Trophoblast cell (in vitro differentiated cells and primary cell): ENCODE results near the gene GALNT1.

ENCODE experiments used
- DNase-seq, 2 donors: peaks; one replicate each; pipeline ENCODE4 v3.0.0-alpha.2; 2016
- H2AFZ ChIP-seq: 2 replicates; pipeline ENCODE4 v1.6.1; 2013; ENCODE audit warnings: low read length, moderate library complexity, mild to moderate bottlenecking; ENCODE audit not compliant: insufficient read depth, poor library complexity
- H2AK5ac ChIP-seq: 2 replicates; pipeline ENCODE4 v1.6.1; 2013; ENCODE audit warnings: mild to moderate bottlenecking, low read length
- H2BK120ac ChIP-seq: 2 replicates; pipeline ENCODE4 v1.6.1; 2013; ENCODE audit warnings: low read length, mild to moderate bottlenecking, moderate library complexity; ENCODE audit not compliant: insufficient read depth, poor library complexity
- H2BK12ac ChIP-seq: 2 replicates; pipeline ENCODE4 v1.6.1; 2013; ENCODE audit warnings: mild to moderate bottlenecking, low read length, moderate library complexity
- H2BK5ac ChIP-seq: 2 replicates; pipeline ENCODE4 v1.6.1; 2013; ENCODE audit warnings: low read length, low read depth, moderate library complexity, mild to moderate bottlenecking; ENCODE audit not compliant: poor library complexity
- H3K14ac ChIP-seq: 2 replicates; pipeline ENCODE4 v1.6.1; 2013; ENCODE audit warnings: mild to moderate bottlenecking, low read length
- H3K18ac ChIP-seq: 2 replicates; pipeline ENCODE4 v1.6.1; 2013; ENCODE audit warnings: mild to moderate bottlenecking, low read length
- H3K23ac ChIP-seq: 2 replicates; pipeline ENCODE4 v1.6.1; 2013; ENCODE audit warnings: low read length
- H3K27ac ChIP-seq: 2 replicates; pipeline ENCODE4 v1.5.1; 2013; ENCODE audit warnings: low read depth, mild to moderate bottlenecking, inconsistent platforms, low read length, moderate library complexity
- H3K27me3 ChIP-seq: 2 replicates; pipeline ENCODE4 v1.6.1; 2013; ENCODE audit warnings: inconsistent platforms, mild to moderate bottlenecking, low read length, moderate library complexity; ENCODE audit not compliant: insufficient read depth
- H3K36me3 ChIP-seq, 2 experiments: 1 replicate in 1 of 2; 2 replicates in 1 of 2; pipeline ENCODE4 v1.6.1; 2013; ENCODE audit warnings: low read length in 2 of 2, mild to moderate bottlenecking in 2 of 2, moderate library complexity in 1 of 2; ENCODE audit not compliant: insufficient read depth in 2 of 2, control insufficient read depth in 1 of 2
- H3K4ac ChIP-seq: 2 replicates; pipeline ENCODE4 v1.6.1; 2013; ENCODE audit warnings: low read depth, mild to moderate bottlenecking, low read length, moderate library complexity
- H3K4me1 ChIP-seq, 2 experiments: 1 replicate in 1 of 2; 2 replicates in 1 of 2; pipeline ENCODE4 v1.6.1; 2013; ENCODE audit warnings: low read length in 2 of 2, mild to moderate bottlenecking in 2 of 2, moderate library complexity in 1 of 2; ENCODE audit not compliant: insufficient read depth in 2 of 2, control insufficient read depth in 1 of 2
- H3K4me2 ChIP-seq: 2 replicates; pipeline ENCODE4 v1.6.1; 2013; ENCODE audit warnings: inconsistent platforms, mild to moderate bottlenecking, low read length, moderate library complexity
- H3K4me3 ChIP-seq: 2 replicates; pipeline ENCODE4 v1.5.1; 2013; ENCODE audit warnings: mild to moderate bottlenecking, low read depth, low read length, inconsistent platforms
- H3K79me1 ChIP-seq: one replicate; pipeline ENCODE4 v1.6.1; 2013; ENCODE audit warnings: low read length
- H3K79me2 ChIP-seq: 2 replicates; pipeline ENCODE4 v1.6.1; 2013; ENCODE audit warnings: low read length, mild to moderate bottlenecking; ENCODE audit not compliant: control insufficient read depth, insufficient read depth, poor library complexity
- H3K9ac ChIP-seq: 2 replicates; pipeline ENCODE4 v1.6.1; 2013; ENCODE audit warnings: mild to moderate bottlenecking, low read length
- H3K9me3 ChIP-seq: 2 replicates; pipeline ENCODE4 v1.6.1; 2013; ENCODE audit warnings: low read depth, mild to moderate bottlenecking, control low read depth, inconsistent platforms, low read length; ENCODE audit not compliant: insufficient read depth
- H4K12ac ChIP-seq: 2 replicates; pipeline ENCODE4 v1.6.1; 2013; ENCODE audit warnings: low read depth, mild to moderate bottlenecking, low read length, moderate library complexity
- H4K8ac ChIP-seq: 2 replicates; pipeline ENCODE4 v1.6.1; 2013; ENCODE audit warnings: low read depth, mild to moderate bottlenecking, low read length, moderate library complexity
- H4K91ac ChIP-seq: one replicate; pipeline ENCODE4 v1.6.1; 2013; ENCODE audit warnings: low read depth, mild to moderate bottlenecking, low read length, moderate library complexity
- WGBS: extraction: QIAGEN DNeasy Blood & Tissue Kit; methylation state at CpG from one replicate; pipeline ENCODE4 v1.1.7; 2013; ENCODE audit warnings: missing lambda C conversion rate; ENCODE audit not compliant: insufficient read length, insufficient coverage; ENCODE audit errors: extremely low coverage; 5-methylcytosine and 5-hydroxymethylcytosine counted together

Gene GALNT1

DNA sequence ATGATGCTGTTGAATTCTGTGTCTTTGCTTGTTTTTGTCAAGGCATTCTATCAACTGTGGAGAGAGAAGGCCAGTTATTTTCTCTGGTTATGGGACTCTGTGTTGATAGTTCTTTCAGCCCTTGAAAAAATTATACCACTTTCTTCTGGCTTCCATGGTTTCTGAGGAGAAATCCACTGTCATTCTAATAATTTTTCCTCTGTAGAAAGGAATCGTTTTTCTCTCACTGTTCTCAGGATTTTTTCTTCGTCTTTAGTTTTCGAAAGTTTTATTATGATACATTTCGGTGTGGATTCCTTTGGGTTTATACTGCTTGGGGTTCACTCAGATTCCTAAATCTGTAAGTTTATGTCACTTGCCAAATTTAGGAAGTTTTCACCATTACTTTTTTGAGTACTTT is 6.6 kb downstream of the GALNT1 start:
- Histone ChIP-seq H3K4me1 (peaks cover 0 to 3% of the 10 kb centered on the region in 2 experiments), H3K79me2 (peaks cover 6% of the 10 kb centered on the region), H3K79me1 (no peaks in the 10 kb centered on the region), H4K8ac (no peak overlapping the region), H3K4me2 (no peak overlapping the region), H3K27ac (no peak overlapping the region), H3K9ac (no peak overlapping the region), H3K14ac (no peak overlapping the region), H3K4ac (no peak overlapping the region), H2BK120ac (no peak overlapping the region), H2BK12ac (no peak overlapping the region), H3K18ac (no peak overlapping the region), H3K27me3 (no peaks in the 10 kb centered on the region), H4K91ac (no peak overlapping the region), H2BK5ac (no peak overlapping the region), H3K9me3 (peaks cover 2% of the 10 kb centered on the region), H3K4me3 (no peak overlapping the region), H3K36me3 (peaks cover 0 to 2% of the 10 kb centered on the region in 2 experiments), H2AK5ac (no peak overlapping the region), H3K23ac (no peak overlapping the region), H4K12ac (no peak overlapping the region), H2AFZ (no peak overlapping the region)
- DNase-seq, result no peak
- WGBS, result no CpG with 5 or more reads among the region's 4 CpGs

DNA sequence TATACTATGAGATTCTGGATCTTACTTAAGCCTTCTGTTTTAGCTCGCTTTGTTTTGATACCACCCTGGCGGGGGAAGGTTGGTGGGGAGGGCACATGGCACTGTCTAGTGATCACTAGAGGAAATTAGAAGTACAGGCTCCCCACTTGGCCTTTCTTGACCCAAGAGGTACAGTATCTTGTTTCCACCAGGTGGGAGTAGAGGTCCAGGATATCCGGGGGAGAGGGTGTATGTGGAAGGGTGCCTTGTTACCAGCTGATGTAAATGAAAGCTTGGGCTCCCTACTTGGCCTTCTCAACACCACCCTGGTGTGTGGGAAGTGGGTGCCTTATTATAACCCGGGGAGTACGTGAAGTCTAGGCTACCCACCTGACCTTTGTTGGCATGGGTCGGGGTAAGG is 7.5 kb downstream of the GALNT1 start:
- Histone ChIP-seq H2BK5ac (no peak overlapping the region), H4K91ac (no peak overlapping the region), H3K27ac (no peak overlapping the region), H3K79me2 (peaks cover 6% of the 10 kb centered on the region), H3K14ac (no peak overlapping the region), H3K27me3 (no peaks in the 10 kb centered on the region), H3K4ac (peak overlapping the region; percentile 4), H3K9ac (no peak overlapping the region), H3K18ac (no peak overlapping the region), H3K23ac (no peak overlapping the region), H2BK12ac (no peak overlapping the region), H3K9me3 (peaks cover 2% of the 10 kb centered on the region), H4K8ac (no peak overlapping the region), H3K4me3 (no peak overlapping the region), H2AFZ (no peak overlapping the region), H3K79me1 (no peaks in the 10 kb centered on the region), H3K4me1 (peaks cover 0 to 4% of the 10 kb centered on the region in 2 experiments), H2BK120ac (no peak overlapping the region), H3K4me2 (no peak overlapping the region), H2AK5ac (no peak overlapping the region), H3K36me3 (peaks cover 0 to 2% of the 10 kb centered on the region in 2 experiments), H4K12ac (no peak overlapping the region)
- no peak for DNase-seq
- WGBS, result no CpG with 5 or more reads among the region's 6 CpGs

DNA sequence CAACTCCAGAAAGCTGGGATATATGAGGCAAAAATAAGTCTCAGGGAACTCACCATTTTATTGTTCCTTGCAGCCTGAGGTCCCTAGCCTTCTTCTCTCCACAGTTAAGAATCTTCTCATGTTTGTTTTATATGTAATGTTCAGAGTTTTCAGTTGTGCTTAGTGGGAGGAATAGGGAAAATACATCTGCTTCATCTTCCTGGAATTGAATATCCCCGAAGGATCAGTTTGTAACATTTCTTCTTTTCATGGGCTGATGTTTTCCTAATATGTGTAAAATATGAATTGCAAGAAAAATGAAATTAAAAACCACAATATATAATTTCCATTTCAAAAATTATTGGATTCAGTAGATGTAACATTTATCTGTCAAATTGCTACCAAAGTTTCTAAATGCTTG is 8.0 kb downstream of the GALNT1 start:
- H3K4me2 ChIP-seq, result no peak overlapping the region
- H3K14ac ChIP-seq, result no peak overlapping the region
- no peak overlapping the region for H3K18ac ChIP-seq
- no peak overlapping the region for H4K91ac ChIP-seq
- no peak overlapping the region for H3K23ac ChIP-seq
- H2AFZ ChIP-seq, result no peak overlapping the region
- H3K27ac ChIP-seq, result no peak overlapping the region
- H2BK12ac ChIP-seq, result no peak overlapping the region
- no peak overlapping the region for H3K9ac ChIP-seq
- H3K4me3 ChIP-seq, result no peak overlapping the region
- no peaks in the 10 kb centered on the region for H3K27me3 ChIP-seq
- no CpG with 5 or more reads among the region's 1 CpG for WGBS
- H3K36me3 ChIP-seq, result peaks cover 0 to 2% of the 10 kb centered on the region in 2 experiments
- H3K79me1 ChIP-seq, result no peaks in the 10 kb centered on the region
- no peak for DNase-seq
- H2BK5ac ChIP-seq, result no peak overlapping the region
- H4K12ac ChIP-seq, result no peak overlapping the region
- no peak overlapping the region for H2AK5ac ChIP-seq
- H3K9me3 ChIP-seq, result peaks cover 2% of the 10 kb centered on the region
- H3K4ac ChIP-seq, result peak overlapping the region; percentile 8
- peaks cover 0 to 4% of the 10 kb centered on the region in 2 experiments for H3K4me1 ChIP-seq
- no peak overlapping the region for H4K8ac ChIP-seq
- peaks cover 5% of the 10 kb centered on the region for H3K79me2 ChIP-seq
- H2BK120ac ChIP-seq, result no peak overlapping the region

DNA sequence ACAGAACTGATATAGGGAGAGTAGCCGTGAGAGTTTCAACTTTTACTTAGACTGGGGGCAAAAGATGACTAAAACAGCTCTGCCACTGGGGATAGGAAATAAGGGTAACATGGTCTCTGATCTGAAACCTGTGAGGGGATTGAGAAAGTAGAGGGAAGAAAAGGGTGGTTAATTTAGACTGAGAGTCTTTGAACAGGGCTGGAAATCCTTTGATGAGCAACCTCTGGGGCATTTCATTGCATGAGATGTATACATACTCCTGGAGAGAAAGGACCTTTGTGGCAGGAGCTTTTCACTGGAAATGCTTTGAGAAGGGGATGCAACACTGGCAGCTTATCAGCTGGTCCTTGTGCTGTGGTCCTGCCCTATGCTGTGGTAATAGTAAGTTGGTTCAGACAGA is 9.4 kb downstream of the GALNT1 start:
- H3K4me2 ChIP-seq, result no peak overlapping the region
- no peak overlapping the region for H3K4me3 ChIP-seq
- no peak overlapping the region for H3K23ac ChIP-seq
- H3K27me3 ChIP-seq, result no peaks in the 10 kb centered on the region
- no peak overlapping the region for H4K8ac ChIP-seq
- peaks cover 0 to 4% of the 10 kb centered on the region in 2 experiments for H3K4me1 ChIP-seq
- H2BK5ac ChIP-seq, result no peak overlapping the region
- peaks cover 2% of the 10 kb centered on the region for H3K79me2 ChIP-seq
- no peak overlapping the region for H2AFZ ChIP-seq
- H3K4ac ChIP-seq, result peak overlapping the region; percentile 59
- H2AK5ac ChIP-seq, result no peak overlapping the region
- H2BK120ac ChIP-seq, result no peak overlapping the region
- DNase-seq, result no peak
- no peak overlapping the region for H3K14ac ChIP-seq
- no peaks in the 10 kb centered on the region for H3K36me3 ChIP-seq
- no peaks in the 10 kb centered on the region for H3K9me3 ChIP-seq
- H3K18ac ChIP-seq, result no peak overlapping the region
- no peak overlapping the region for H2BK12ac ChIP-seq
- no peak overlapping the region for H4K12ac ChIP-seq
- no peak overlapping the region for H3K9ac ChIP-seq
- WGBS, result no CpG with 5 or more reads among the region's 1 CpG
- H3K27ac ChIP-seq, result no peak overlapping the region
- no peak overlapping the region for H4K91ac ChIP-seq
- H3K79me1 ChIP-seq, result no peaks in the 10 kb centered on the region
